Tibial nerve (tissue), 3 donors: ENCODE results near the gene WDR77.

Experiments used
- CTCF ChIP-seq, 5 experiments: fragments of 200-600 bp in 3 of 5; fragments of 450-650 bp in 2 of 5; sonication (generic) in 3 of 5; IDR thresholded peaks; one replicate each; pipeline ENCODE4 v1.5.1; 2016 to 2019; ENCODE audit warnings: antibody characterized with exemption in 5 of 5, mild to moderate bottlenecking in 3 of 5, moderate library complexity in 2 of 5
- POLR2A ChIP-seq, 2 donors: fragments of 450-650 bp; IDR thresholded peaks; one replicate each; pipeline ENCODE4 v1.6.1; 2017; ENCODE audit warnings: antibody characterized with exemption in 2 of 2, mild to moderate bottlenecking in 2 of 2, moderate library complexity in 2 of 2

DNA sequence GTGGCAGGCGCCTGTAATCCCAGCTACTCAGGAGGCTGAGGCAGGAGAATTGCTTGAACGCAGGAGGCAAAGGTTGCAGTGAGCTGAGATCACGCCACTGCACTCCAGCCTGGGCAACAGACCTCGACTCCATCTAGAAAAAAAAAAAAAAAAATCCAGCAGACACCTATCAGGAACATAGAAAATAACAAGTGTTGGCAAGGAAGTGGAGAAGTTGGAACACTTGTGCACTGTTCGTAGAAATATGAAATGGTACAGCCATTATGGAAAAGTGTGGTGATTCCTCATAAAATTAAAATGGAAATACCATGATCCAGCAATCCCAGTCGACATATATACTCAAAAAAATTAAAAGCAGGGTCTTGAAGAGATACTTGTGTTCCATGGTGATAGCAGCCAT lies 12.7 kb upstream of the WDR77 start:
- TF ChIP-seq CTCF (IDR thresholded peaks at IDR 0.05): no peak
- TF ChIP-seq POLR2A (IDR thresholded peaks at IDR 0.05): no peak
